SK-N-MC (cell line): ENCODE results near the gene LCE2C.

ENCODE experiments used
- EZH2 ChIP-seq: fragments of 200-600 bp; sonication (generic); IDR thresholded peaks from one replicate; pipeline ENCODE4 v1.6.1; 2017; ENCODE audit warnings: antibody characterized with exemption
- FOXP2 ChIP-seq: optimal IDR thresholded peaks from 2 replicates; pipeline ENCODE3; 2011; ENCODE audit warnings: mild to moderate bottlenecking, moderate library complexity; ENCODE audit not compliant: insufficient read depth; ENCODE audit errors: extremely low read length, control extremely low read depth
- POLR2AphosphoS5 ChIP-seq: IDR thresholded peaks from 2 replicates; pipeline ENCODE4 v1.6.1; 2012; ENCODE audit warnings: mild to moderate bottlenecking, low read depth, low read length, borderline replicate concordance

DNA sequence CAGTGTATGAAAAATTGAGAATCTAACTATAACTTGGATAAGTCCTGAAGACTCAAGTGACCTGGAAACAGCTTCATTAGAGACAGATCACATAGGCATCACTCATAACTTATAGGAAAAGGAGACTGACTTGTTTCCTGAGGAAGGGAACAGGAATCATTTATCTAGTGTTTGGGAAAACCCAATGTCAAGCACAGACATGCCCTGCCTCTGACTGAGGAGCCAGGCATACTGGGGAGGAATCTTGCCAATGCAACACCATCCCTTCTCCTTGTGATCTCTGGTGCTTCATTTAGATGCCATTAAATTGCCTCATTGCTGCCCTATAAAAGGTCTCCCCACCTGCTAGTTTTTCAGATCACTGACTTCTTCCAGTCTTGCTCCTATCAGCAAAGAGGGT is 43.2 kb downstream of the LCE2C start:
- TF ChIP-seq POLR2AphosphoS5 (no peak), EZH2 (no peak), FOXP2 (no peak)
